CD14-positive monocyte (primary cell): ENCODE results near the gene STX2. TPM values are rescaled to one million over a fixed set of nuclear protein-coding genes. Genes with fewer than 3 reads are reported as not detected.

Source experiments
- DNase-seq, 3 donors: peaks; one replicate each; pipeline ENCODE4 v3.0.0-alpha.2; 2011 to 2022
- H2AFZ ChIP-seq: 2 replicates; pipeline ENCODE4 v1.6.0; 2012; ENCODE audit warnings: mild to moderate bottlenecking, low read depth, low read length, inconsistent platforms; ENCODE audit not compliant: insufficient read depth, poor library complexity, severe bottlenecking
- H3K27ac ChIP-seq, 2 donors: 1 replicate in 1 of 2; 2 replicates in 1 of 2; pipeline ENCODE4 v1.5.1; 2012 to 2013; ENCODE audit warnings: low read length in 2 of 2, control low read depth in 1 of 2, inconsistent platforms in 1 of 2, low read depth in 1 of 2, mild to moderate bottlenecking in 1 of 2
- H3K27me3 ChIP-seq, 2 donors: one replicate each; pipeline versions ENCODE4 v1.6.0 to v1.6.1; 2011 to 2013; ENCODE audit warnings: low read length in 2 of 2; ENCODE audit not compliant: control insufficient read depth in 2 of 2, insufficient read depth in 2 of 2
- H3K36me3 ChIP-seq, 2 donors: replicated peaks in 1 of 2; 1 replicate in 1 of 2; 2 replicates in 1 of 2; pipeline versions ENCODE4 v1.5.1 to v1.6.1; 2012 to 2013; ENCODE audit warnings: low read length in 2 of 2, control low read depth in 1 of 2, inconsistent platforms in 1 of 2, mild to moderate bottlenecking in 1 of 2; ENCODE audit not compliant: insufficient read depth in 2 of 2, control insufficient read depth in 1 of 2
- H3K4me1 ChIP-seq, 2 donors: 1 replicate in 1 of 2; 2 replicates in 1 of 2; pipeline versions ENCODE4 v1.5.1 to v1.6.1; 2012 to 2013; ENCODE audit warnings: low read length in 2 of 2, control low read depth in 1 of 2, inconsistent platforms in 1 of 2, mild to moderate bottlenecking in 1 of 2, moderate library complexity in 1 of 2; ENCODE audit not compliant: insufficient read depth in 2 of 2, control insufficient read depth in 1 of 2
- H3K4me2 ChIP-seq: replicated peaks from 2 replicates; pipeline ENCODE3; 2012; ENCODE audit warnings: low read length, moderate library complexity, mild to moderate bottlenecking; ENCODE audit not compliant: poor library complexity, severe bottlenecking; ENCODE audit errors: extremely low read depth
- H3K4me3 ChIP-seq, 3 experiments: fragments of 200-600 bp in 1 of 3; sonication (generic) in 1 of 3; replicated peaks in 1 of 3; 1 replicate in 2 of 3; 2 replicates in 1 of 3; pipeline ENCODE4 v1.5.1; 2011 to 2013; ENCODE audit warnings: low read length in 3 of 3, mild to moderate bottlenecking in 3 of 3, control low read depth in 2 of 3, low read depth in 2 of 3, inconsistent platforms in 1 of 3, moderate library complexity in 1 of 3
- H3K79me2 ChIP-seq: 2 replicates; pipeline ENCODE4 v1.6.0; 2012; ENCODE audit warnings: mild to moderate bottlenecking, control low read depth, inconsistent platforms, low read length, moderate library complexity; ENCODE audit not compliant: insufficient read depth
- H3K9ac ChIP-seq: 2 replicates; pipeline ENCODE4 v1.6.0; 2017; ENCODE audit warnings: low read length, mild to moderate bottlenecking; ENCODE audit not compliant: insufficient read depth, poor library complexity, severe bottlenecking
- H3K9me3 ChIP-seq, 2 donors: replicated peaks in 1 of 2; 1 replicate in 1 of 2; 2 replicates in 1 of 2; pipeline versions ENCODE4 v1.5.1 to v1.6.1; 2012 to 2013; ENCODE audit warnings: low read length in 2 of 2, control low read depth in 1 of 2; ENCODE audit not compliant: control insufficient read depth in 1 of 2, insufficient read depth in 1 of 2
- H4K20me1 ChIP-seq: 2 replicates; pipeline ENCODE4 v1.6.0; 2012; ENCODE audit warnings: mild to moderate bottlenecking, low read length, control low read depth, moderate library complexity; ENCODE audit not compliant: insufficient read depth
- H3K27ac Mint-ChIP-seq, 7 donors: one replicate each; pipeline ENCODE4 v1.8.0; 2020; ENCODE audit warnings: mild to moderate bottlenecking in 7 of 7, mixed read lengths in 7 of 7, moderate library complexity in 6 of 7, inconsistent platforms in 2 of 7
- H3K27me3 Mint-ChIP-seq, 3 donors: one replicate each; pipeline ENCODE4 v1.8.0; 2021 to 2022; ENCODE audit warnings: low read depth in 3 of 3, mild to moderate bottlenecking in 3 of 3, mixed read lengths in 3 of 3, moderate library complexity in 3 of 3, inconsistent platforms in 1 of 3
- H3K36me3 Mint-ChIP-seq, 2 donors: one replicate each; pipeline ENCODE4 v1.8.0; 2020; ENCODE audit warnings: mixed read lengths in 2 of 2, inconsistent platforms in 1 of 2, mild to moderate bottlenecking in 1 of 2
- H3K4me1 Mint-ChIP-seq: one replicate; pipeline ENCODE4 v1.8.0; 2020; ENCODE audit warnings: mild to moderate bottlenecking, mixed read lengths
- H3K4me3 Mint-ChIP-seq, 2 donors: one replicate each; pipeline ENCODE4 v1.8.0; 2020; ENCODE audit warnings: mild to moderate bottlenecking in 2 of 2, mixed read lengths in 2 of 2, moderate library complexity in 1 of 2
- H3K9me3 Mint-ChIP-seq, 7 donors: one replicate each; pipeline ENCODE4 v1.8.0; 2020 to 2022; ENCODE audit warnings: mixed read lengths in 7 of 7, mild to moderate bottlenecking in 6 of 7, moderate library complexity in 6 of 7, inconsistent platforms in 2 of 7
- CTCF ChIP-seq: fragments of 200-600 bp; IDR thresholded peaks from one replicate; pipeline ENCODE4 v1.8.0; 2022; ENCODE audit warnings: antibody characterized with exemption, mild to moderate bottlenecking
- WGBS: methylation state at CpG from one replicate; pipeline ENCODE4 v1.1.5; 2013; ENCODE audit warnings: missing lambda C conversion rate; ENCODE audit not compliant: insufficient coverage; 5-methylcytosine and 5-hydroxymethylcytosine counted together
- intact Hi-C, 2 donors: fragments of 100-400 bp; cut with micrococcal nuclease; formaldehyde crosslinking; loops; one replicate each; pipeline versions ENCODE4 v1.15.0 to v1.15.1; 2023
- polyA plus RNA-seq, 3 donors: library from polyadenylated mRNA; depleted of rRNA in 1 of 3; unstranded in 2 of 3; stranded (reverse) in 1 of 3; fragments of 300-500 nt in 2 of 3; fragments of >200 nt in 1 of 3; fragmentation: Illumina TruSeq in 2 of 3; gene quantifications; 1 replicate in 2 of 3; 2 replicates in 1 of 3; pipeline ENCODE4 v1.2.3, GENCODE V29; 2012 to 2021

STX2 gene
- polyA plus RNA-seq, 3 donors, result 4.8 to 32.9 (median 7.6) TPM

- H3K4me3 ChIP-seq, result no peak overlapping the region
- Mint-ChIP-seq H3K27ac (no peak overlapping the region), H3K4me3 (no peak overlapping the region), H3K36me3 (no peaks in the 10 kb centered on the region), H3K9me3 (peaks cover 0 to 4% (median 0%) of the 10 kb centered on the region in 7 donors), H3K4me1 (no peaks in the 10 kb centered on the region), H3K27me3 (peaks cover 0 to 11% (median 10%) of the 10 kb centered on the region in 3 donors)
- H2AFZ ChIP-seq, result no peak overlapping the region
- H3K27me3 ChIP-seq, result no peaks in the 10 kb centered on the region
- no peak for DNase-seq
- TF ChIP-seq CTCF, result no peak
- no peaks in the 10 kb centered on the region for H3K36me3 ChIP-seq
- intact Hi-C loops, result no loop called here
- no peaks in the 10 kb centered on the region for H4K20me1 ChIP-seq
- H3K79me2 ChIP-seq, result no peaks in the 10 kb centered on the region
- H3K9ac ChIP-seq, result no peak overlapping the region
- no peak overlapping the region for H3K27ac ChIP-seq
- WGBS, result 97% methylated on average over 7 of the region's 7 CpGs
- H3K9me3 ChIP-seq, result no peaks in the 10 kb centered on the region
- no peaks in the 10 kb centered on the region for H3K4me1 ChIP-seq
- no peak overlapping the region for H3K4me2 ChIP-seq
Observed at GRCh38 chr12:130847112-130847511, 8.1 kb upstream of the STX2 start.

GRCh38 chr12:130846369-130846768 is 7.3 kb upstream of the STX2 start:
- no peaks in the 10 kb centered on the region for H3K36me3 Mint-ChIP-seq
- H3K9me3 Mint-ChIP-seq, result peaks cover 0 to 4% (median 0%) of the 10 kb centered on the region in 7 donors
- Histone ChIP-seq H3K4me3 (no peak overlapping the region), H3K4me1 (no peaks in the 10 kb centered on the region), H4K20me1 (no peaks in the 10 kb centered on the region), H3K9ac (no peak overlapping the region), H3K9me3 (no peaks in the 10 kb centered on the region), H3K36me3 (no peaks in the 10 kb centered on the region), H3K27ac (no peak overlapping the region), H3K27me3 (no peaks in the 10 kb centered on the region), H3K4me2 (no peak overlapping the region), H3K79me2 (no peaks in the 10 kb centered on the region), H2AFZ (no peak overlapping the region)
- no peaks in the 10 kb centered on the region for H3K4me1 Mint-ChIP-seq
- intact Hi-C loops, result no loop called here
- DNase-seq, result no peak
- H3K27me3 Mint-ChIP-seq, result peaks cover 0 to 10% (median 10%) of the 10 kb centered on the region in 3 donors
- H3K4me3 Mint-ChIP-seq, result no peak overlapping the region
- no peak for TF ChIP-seq CTCF
- no peak overlapping the region for H3K27ac Mint-ChIP-seq
